ENCODE data around the gene MEOX2.
A peak's percentile ranks its signal among the peaks of the same experiment; 100 is the strongest.

MEOX2 gene

DNA sequence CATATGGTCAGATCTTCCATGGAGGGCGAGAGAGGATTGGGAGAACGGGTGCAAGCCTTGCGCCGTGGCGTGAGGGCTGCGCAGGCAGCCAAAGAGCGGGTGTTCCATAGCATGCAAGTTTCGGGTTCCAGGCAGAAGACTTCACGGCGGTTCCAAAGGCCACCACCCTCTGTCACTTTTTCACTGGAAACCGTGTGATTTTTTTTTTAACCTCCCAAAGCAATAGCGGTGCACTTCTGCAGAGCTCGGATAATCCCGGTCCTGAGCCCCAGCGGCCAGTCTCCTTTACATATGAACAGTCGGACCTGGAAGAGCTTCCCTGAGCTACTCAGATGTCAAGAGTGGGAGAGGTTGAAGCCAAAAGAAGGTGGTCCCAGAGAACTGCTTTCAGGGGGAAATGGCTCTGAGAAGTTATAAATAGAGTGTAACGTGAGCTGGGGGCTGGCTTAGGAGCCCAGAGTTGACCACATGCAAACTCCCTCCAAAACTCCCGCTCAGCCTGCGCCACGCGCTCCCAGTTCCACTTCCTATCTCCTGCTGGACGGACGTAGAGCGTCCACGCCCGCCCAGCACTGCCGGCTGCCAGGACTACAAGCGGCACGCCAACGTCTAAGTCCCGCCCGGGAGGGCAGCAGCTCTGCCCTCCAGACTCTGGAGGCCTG, at the start of gene MEOX2:
TSS of gene MEOX2 (minus strand) at position 389 of the 662 bp plus-strand sequence. CDS start at position 108, 281 bp downstream.
- peak; percentile 55 for DNase-seq (ENCODE audit: low read depth, low spot score)

DNA sequence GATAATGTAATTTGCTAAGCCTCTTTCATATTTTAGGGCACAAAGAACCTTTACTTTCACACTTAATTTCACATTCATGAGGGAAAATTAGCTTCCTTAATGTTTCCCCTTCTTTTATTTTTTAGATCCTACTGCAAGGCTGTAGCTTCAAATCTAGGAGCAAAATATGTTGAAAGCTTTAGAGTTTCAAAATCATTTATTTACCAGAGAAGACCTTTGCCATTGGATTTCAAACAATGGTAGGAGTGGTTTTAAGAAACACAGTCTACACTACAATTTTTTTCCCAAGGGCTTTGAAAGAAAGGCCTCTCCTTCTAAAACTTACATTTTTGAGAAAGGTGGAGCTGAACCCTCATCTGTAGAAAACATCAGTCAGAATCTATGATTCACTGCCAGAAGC, 43.3 kb upstream of the MEOX2 start:
- no peak for DNase-seq (ENCODE audit: low read depth, low spot score)

DNA sequence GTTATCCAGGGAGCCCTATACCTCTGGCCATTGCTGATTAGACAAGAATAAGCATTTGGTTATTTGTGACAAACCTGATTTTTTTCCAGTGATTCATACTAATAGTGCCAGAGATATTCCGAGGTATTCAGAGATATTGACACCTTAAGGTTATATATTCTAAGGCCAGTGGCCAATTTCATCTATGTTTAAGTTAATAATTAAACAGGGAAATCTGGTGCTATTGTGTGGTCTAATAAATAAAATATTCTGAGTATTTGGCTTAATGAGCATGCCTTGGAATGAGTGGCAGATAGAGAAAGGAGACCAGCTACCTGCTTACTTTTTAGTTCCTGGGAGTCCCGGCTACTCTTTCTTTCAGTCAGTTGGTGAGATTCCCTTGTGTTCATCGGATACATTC, 38.6 kb upstream of the MEOX2 start:
- DNase-seq (ENCODE audit: low read depth, low spot score), result no peak

DNA sequence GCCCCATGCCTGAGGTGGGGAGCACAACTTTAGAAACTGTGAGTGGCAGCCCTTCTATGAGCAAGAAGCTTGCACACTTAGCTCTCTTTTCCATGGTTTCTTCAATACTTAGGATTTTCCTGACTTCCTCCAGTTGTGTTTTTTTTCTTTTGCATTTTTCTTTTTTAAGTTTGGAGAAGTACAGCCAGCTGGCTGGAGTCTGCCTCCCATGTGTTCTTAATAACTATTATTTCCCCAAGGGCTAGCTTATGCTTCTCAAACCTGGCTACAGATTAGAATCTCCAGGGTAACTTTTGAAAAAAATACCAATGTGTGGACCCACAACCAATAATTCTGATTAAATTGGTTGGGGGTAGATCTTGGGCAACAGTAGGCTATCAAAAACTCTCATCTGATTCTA, 37.4 kb upstream of the MEOX2 start:
- DNase-seq (ENCODE audit: low read depth, low spot score), result no peak

DNA sequence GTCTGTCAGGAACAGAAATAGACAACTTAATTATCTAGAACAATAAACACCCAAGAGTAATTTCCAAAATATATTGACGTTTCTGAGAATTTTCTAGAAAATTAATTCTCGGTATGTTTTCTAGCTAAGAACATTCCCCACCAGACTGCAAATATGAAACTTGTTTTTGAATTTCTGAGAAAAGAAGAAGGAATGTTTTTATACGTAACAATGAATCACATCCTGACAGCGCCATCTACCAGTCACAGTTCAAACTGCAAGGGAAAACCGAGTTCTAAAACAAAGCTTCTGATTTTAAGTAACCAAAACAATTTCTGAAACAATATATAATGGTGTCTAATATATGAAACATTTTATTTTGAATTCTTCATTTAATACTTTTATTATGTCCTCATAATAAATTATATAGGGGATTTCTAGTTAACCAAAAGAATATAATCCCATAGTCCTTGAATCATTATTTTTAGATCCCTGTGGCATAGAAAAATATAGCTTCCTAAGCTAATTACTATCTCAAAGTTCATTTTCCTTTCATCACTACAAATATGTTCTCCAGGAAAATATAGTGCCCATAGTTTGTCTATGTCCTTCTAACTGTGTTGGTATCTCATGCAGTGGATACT, 34.5 kb upstream of the MEOX2 start:
- peak; percentile 41 for DNase-seq (ENCODE audit: low read depth, low spot score)

DNA sequence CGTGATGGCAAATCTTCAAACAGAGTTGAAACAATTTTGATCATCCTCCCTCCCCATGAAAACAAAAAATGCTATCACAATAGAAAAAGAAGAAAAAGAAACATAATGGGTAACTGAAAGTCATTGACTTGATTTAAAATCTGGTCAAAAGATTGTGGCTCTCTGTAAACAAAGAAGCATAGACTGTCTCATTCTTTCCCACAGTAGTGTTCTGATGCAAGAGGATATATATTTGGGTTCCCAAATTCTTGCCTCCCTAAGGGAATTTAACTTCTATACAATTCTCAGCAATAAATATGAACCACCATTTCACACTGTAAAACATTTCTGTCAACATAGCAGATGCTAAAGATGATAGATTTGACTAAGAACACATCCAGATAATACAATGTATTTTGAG, 32.8 kb upstream of the MEOX2 start:
- DNase-seq (ENCODE audit: low read depth, low spot score), result no peak

DNA sequence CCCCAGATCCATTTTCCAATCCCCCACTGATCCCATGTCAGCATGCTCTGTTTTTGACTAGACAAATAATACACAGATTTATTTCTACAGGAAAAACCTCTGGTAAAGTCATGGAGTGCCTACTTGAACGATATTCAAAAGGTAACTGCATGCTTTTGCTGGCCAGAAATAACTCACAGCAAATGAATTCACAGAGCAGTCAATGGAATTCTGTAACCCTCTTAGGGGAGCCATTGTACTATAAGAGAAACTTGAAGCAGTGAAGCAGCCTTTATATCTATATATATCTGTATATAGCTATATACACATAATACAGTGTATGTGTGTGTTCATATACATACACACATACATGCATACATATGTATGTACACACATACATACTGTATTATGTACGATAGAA, 29.0 kb upstream of the MEOX2 start:
- no peak for DNase-seq (ENCODE audit: low read depth, low spot score)

DNA sequence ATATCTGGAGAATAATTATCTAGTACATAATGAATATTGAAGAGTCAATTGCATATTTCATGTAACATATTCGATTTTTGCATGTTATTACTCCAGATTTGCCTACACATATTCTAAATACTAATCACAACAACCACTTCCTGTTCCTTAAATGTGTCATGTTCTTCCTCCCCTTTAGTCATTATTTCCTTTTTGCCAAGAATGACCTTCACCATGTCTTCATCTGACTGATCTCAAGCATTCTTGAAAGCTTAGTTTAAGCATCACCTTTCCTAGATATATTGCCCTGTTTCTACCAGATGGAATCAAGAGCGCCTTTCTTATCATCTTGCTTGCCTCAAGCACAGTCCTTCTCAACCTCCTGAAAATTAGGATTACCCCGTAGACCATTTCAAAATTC, 23.5 kb upstream of the MEOX2 start:
- no peak for DNase-seq (ENCODE audit: low read depth, low spot score)

DNA sequence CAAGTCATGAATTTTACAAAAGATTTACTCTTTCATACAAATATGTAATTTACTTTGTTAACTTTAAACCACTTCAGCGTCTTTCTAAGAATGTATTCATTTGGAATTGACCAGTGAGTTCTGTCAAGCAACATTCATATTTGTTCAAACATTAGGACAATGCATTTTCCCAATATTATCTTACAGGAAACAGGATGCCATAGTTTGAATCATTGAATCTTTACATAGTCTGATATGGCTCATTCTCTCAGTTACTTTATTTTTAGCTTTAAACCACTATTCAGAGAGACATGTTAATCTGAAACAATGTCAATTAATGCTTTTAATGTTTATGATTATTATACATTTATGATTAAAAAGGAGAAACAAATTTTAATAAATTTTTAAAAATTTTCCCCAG, 21.1 kb upstream of the MEOX2 start:
- no peak for DNase-seq (ENCODE audit: low read depth, low spot score)

DNA sequence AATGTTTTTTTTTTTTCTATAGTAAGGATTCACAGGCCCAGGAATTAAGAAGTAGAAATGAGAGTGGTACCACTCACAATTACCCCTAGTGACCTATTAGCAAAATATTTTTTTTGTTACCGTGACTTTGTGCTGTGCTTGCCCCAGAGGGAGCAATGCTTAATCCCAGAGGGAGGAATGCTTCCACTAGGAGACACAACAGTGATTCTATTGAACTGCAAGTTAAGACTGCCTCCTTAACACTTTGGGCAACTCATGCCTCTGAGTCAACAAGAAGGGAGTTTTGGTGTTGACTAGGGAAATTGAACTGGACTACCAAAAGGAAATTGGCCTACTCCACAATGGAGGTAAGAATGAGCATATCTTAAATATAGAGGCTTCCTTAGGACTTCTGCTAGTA, 17.2 kb upstream of the MEOX2 start:
- no peak for DNase-seq (ENCODE audit: low read depth, low spot score)

DNA sequence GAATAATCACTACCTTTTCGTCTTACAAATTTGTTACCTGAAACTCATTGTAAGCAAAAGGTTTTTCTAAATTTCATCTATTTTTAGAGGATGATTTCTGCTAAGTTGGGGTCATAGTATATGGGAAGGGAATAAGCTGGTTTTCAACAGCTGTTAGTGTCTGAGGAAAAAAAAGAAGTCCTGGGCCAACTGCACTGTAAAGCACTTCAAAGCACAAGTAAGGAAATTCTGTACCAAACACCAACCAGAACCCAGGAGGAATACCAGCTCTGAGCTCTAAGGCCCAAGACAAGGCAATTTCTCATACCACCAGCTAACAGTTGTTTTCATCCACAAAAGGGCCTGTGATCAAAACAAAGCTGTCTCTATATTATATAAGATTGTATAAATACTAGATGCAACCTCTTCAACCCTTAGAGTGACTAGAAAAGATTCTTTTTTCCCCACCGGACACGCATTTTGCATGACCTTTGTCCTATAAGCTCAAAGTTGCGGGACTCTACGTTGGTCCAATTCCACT, 6.1 kb upstream of the MEOX2 start:
- no peak for DNase-seq (ENCODE audit: low read depth, low spot score)

DNA sequence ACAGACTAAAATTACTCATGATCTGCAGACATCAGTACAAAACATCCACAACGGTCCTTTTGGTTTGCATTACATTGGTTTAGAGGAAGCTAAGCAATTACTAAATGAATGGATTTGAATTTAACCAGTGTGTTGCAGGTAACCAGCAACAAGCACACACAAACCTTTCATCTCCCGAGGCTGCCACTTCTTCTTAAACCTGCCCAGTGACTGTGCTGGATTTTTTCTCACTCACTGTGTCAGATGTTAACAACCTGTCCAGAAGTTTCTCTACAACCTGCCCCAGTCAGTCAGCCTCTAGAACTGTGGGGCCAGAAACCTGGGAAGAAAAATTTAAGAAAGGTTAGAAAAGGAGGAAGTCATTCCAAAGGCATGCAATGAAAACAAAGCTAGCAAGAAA, 2.4 kb upstream of the MEOX2 start:
- DNase-seq (ENCODE audit: low read depth, low spot score), result no peak

DNA sequence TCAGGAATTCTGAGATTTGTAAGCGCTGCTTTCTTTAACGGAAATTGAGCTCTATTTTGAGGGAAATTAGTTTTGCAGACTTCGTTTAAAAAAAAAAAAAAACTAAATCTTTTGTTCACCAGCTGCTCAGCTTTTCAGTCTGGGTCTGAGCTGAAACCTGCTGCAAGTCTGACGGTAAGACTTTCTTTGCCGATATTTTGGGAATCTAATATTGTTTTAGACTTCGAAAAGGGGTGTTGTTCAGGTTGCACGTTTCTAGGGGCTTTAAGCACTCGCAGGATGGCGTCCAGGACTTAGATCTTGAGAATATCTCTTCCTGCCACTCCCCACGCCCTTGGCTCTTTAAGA, 1.8 kb upstream of the MEOX2 start:
- no peak for DNase-seq (ENCODE audit: low read depth, low spot score)

DNA sequence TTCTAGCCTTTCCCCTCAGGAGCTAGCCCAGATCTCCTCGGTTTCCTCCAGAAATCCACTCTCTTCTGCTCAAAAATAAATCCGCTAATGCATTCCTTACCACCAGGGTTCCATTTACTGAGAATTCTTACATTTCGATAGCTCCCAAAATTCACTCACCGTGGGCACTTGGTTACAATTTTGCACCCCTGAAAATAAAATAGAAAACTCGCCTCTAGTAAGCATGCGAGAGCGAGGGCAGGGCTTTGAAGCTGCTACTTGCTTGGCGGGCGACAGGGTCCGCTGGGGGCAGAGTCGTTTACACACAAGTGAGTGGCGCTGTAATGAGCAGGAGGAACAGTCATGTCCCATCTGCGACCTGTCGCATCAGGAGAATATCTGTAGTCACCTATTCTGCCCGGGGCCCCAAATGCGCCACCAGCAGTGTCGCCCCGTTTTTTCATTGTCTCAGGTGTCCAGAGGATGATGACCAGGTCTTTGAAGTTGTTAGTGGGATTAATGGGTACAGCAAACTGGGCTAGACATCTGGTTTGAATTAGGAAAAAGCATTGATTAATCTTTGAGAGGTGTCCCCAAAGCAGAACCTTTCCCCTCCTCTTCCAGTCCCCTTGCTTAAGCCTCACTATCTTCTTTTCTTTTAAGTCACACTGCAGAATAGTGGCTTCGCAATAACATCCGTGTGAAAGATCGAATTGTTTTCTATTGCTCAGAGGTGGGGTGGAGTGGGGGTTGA, 1.2 kb upstream of the MEOX2 start:
- no peak for DNase-seq (ENCODE audit: low read depth, low spot score)

DNA sequence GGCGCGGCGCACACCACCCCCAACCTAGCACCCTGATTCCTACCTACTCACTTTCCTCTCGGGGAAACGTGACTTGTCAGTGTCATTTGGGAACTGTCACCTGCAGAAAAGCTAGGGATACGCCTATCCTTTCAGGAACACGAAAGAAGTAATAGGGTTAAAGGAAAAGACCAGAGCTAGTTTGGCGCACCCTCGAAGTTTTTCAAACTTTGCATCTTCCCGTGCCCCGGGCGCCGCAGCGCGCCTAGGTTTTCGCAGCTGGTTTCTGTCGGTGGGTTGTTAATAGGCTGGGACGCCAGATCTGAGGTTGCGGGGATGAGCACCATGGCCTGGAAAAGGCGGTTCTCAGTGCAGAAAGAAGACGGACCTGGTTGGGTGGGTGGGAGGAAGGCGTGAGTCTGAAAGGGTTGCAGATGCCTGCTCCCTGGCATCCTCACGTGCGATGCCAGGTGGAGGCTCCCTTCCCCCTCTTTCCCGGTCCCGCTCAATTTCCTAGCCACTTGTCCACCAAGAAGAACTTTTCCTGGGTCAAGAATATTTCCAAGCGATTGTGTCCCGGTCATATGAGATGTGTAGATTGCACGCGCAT, 568 bp upstream of the MEOX2 start:
- no peak for DNase-seq (ENCODE audit: low read depth, low spot score)

DNA sequence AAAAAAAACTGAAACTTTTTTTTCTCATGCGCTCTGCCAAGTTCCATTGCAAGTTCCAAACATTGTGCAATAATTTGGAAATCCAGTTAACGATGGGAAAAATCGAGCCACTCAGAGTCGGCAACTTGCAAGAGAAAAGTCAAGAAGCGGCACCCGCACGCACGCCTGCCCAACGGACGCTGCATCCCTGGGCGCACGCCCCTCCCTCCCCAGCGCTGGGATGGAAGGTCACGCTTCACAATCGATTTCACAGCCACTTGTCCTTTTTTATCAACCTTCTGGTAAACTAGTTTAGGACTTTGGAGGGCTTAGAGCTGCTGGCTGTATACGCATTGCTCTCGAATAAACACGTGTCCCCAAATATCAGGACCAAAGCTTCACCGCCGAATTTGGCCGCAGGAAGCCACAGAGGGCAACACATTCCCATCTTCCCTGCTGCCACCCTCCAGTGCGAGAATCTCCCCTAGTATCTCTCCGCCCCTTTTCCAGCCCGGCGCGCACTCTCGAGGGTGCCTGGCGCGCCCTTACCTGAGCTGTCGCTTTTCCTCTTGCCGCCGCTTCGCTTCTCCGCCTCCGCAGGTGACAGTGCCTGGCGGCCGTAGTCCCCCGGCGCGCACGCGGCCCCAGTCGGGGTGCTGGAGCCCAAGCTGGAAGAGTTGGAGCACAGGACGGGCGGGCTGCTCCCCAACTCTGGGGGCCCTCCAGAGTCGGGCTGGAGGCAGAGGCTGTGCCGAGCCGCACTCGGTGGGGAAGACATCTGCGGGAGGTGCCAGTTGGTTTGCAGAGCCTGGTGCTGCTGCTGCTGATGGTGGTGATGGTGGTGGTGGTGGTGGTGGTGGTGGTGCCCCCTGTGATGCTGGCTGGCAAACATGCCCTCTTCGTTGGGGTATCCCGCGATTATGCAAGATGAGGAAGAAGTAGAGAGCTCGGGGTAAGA, 857 bp downstream of the MEOX2 start:
- no peak for DNase-seq (ENCODE audit: low read depth, low spot score)

DNA sequence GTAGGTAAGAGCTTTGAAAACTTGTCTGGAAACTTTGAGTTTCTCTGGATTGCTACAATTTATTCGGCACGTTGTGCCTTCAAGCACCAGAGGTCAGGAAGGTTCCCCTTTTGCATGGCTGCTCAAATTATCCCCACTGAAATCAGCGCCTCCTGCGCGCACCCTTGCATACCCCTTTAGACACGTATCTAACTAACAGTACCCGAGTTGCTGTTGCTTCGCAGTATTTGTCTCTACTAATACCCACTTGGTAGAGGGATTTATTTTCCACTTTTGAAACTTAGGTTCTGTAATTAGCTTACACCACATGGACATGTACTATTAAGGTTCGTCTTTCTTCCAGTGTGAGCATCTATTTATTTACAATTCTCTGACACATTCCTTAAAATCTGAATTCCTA, 1.6 kb downstream of the MEOX2 start:
- no peak for DNase-seq (ENCODE audit: low read depth, low spot score)

DNA sequence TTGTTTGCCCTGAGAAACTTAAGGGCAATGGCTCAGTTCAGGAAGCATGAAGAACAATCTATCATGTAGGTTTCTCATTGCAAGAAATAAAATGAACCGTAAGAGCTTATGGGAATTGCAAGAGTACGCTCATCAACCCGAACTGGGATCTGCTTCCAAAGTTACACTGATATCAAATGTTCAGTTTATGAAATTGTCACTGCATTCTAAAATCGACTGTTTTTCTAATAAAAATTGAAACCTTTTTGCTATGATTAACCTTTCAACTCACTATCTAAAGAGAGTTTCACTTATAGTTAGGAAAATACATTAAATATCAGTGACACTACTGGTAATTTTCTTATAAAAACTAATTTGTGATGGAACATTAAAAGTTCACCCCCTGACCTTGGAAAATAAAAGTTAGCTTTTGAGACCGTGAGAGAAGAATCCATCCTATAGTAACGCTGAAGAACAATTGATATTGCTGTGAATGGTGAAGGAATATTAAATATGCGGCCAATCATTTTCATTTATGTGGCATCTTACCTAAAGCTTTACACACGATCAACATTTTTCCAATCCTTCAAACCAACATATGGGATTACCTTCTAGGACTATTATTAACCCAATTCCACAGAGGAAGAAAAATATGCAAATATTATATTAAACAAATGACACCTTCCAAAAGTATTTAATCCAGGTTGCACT, 2.2 kb downstream of the MEOX2 start:
- no peak for DNase-seq (ENCODE audit: low read depth, low spot score)

DNA sequence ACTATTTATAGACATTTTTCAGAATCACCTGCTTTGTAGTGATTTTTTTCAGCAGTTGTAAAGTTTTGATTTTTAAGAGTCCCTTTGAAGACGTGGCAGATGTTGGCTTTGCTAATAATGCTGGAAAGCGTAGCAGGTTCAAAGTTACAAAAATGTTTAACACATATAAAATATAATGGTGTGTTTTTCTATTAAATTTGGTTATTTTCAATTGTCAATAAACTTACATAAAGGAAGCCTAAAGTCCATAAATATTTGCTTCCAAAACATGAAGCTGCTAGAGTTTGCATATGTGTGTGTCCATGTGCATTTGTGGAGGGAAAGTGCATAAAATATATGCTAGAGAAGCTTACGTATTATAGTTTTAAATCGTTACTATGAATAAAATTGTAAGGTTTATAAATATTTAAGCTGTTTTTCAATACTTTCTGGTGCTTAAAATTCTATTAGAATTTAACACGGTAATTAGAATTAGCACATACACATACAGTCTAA, 3.7 kb downstream of the MEOX2 start:
- DNase-seq (ENCODE audit: low read depth, low spot score), result no peak

DNA sequence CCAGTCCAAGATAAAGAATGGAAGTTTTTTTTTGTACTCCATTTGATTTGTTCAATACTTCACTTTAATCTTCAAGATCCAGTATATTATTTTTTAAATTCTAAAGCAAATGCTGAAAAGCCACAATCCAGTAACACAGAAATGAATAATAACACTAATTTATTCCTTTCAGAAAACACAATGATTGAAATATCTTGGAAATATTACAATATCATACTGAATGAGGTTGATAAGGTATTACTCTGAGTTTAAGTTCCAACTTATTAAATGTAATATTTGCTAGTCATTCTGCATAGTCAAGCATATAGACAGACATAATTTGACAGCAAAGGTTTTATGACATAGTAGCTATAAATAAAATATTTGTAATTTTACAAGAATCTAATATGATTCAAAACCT, 4.4 kb downstream of the MEOX2 start:
- no peak for DNase-seq (ENCODE audit: low read depth, low spot score)

DNA sequence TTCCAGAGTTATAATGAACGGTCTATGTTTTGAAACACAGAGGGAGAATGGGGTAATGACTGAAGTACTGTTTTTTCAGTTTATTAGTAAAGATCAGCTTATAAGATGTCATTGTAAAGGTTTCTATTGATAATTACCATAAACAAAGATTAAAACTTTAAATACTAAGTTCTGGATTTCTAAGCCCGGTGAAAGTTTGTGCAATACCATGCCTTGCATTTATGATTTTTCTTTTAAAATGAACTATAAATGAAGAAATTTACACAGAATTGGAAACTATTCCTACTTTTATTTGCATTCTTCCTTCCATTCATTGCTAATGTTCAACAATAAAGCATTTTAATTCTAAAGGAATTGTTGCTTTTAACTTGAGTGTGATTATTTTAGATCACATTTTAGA, 4.9 kb downstream of the MEOX2 start:
- DNase-seq (ENCODE audit: low read depth, low spot score), result no peak
